ENCODE results near the gene FUBP1. TPM values are rescaled to one million over a fixed set of nuclear protein-coding genes. Genes with fewer than 3 reads are reported as not detected.

Gene FUBP1
- total and polyA plus RNA-seq, 9 of the 15 experiments (the other 6 are each of a cell fraction or from before 2014, with no cell fraction given), result 104 to 294 (median 213) TPM

- TF ChIP-seq ZNF830 (CRISPR knock-in tag; IDR thresholded peaks at IDR 0.05) (0 out of 2 replicates have a peak, but pooled peaks have one; percentile 32), CREB5 (CRISPR knock-in tag; IDR thresholded peaks at IDR 0.05) (0 out of 2 replicates have a peak, but pooled peaks have one; percentile 37), ATF7 (IDR thresholded peaks at IDR 0.05) (peak; percentile 87; the same call in 1 of the 2 replicates), POLR2B (IDR thresholded peaks at IDR 0.05; ENCODE audit: low read depth, partially characterized antibody) (peak; percentile 73), HDAC1 (IDR thresholded peaks at IDR 0.05) (0 out of 4 replicates have a peak, but pooled peaks of 1 of the 2 experiments have one; percentile 24), ZBTB11 (CRISPR knock-in tag; IDR thresholded peaks at IDR 0.05) (0 out of 6 replicates have a peak, but pooled peaks of 1 of the 3 experiments have one; percentile 3), SFPQ (IDR thresholded peaks at IDR 0.05; ENCODE audit: low read depth, low read length) (no peak), DMBX1 (CRISPR knock-in tag; IDR thresholded peaks at IDR 0.05; ENCODE audit: borderline replicate concordance) (no peak), CCAR2 (IDR thresholded peaks at IDR 0.05; ENCODE audit: low read depth, low read length) (no peak), CTCF (IDR thresholded peaks at IDR 0.05 in 2 of 3, conservative IDR thresholded peaks at IDR 0.05 in 1 of 3; ENCODE audit: insufficient read depth in 2 of 3, low read depth in 1 of 3, low read length in 3 of 3) (no peak), MNT (conservative IDR thresholded peaks at IDR 0.05) (peak in 1 of 2 experiments; percentile 31; a peak in 1 of 4 replicates), ID3 (CRISPR knock-in tag; IDR thresholded peaks at IDR 0.05) (no peak), ID3 (tag; IDR thresholded peaks at IDR 0.05) (no peak)
Measured at GRCh38 chr1:78004719-78005447, 26.0 kb upstream of the FUBP1 start, which contains the start of gene DNAJB4 (continued).
